Stimulated activated CD4-positive, alpha-beta T cell treated with anti-CD3 and anti-CD28 coated beads, Interleukin-12 subunit alpha, Interleukin-12 subunit beta, amount 100 ng/mL, for 48 hours (primary cell): ENCODE measurements around the gene PCSK9.
"Not testable (repeated sequence)": the region's sequence is repeated elsewhere in the genome, so short reads cannot be mapped to it uniquely, and the experiment has no call there.

Experiments used
- DNase-seq, 3 donors: peaks; one replicate each; pipeline ENCODE4 v3.0.0-alpha.2; 2020; ENCODE audit warnings: low read depth in 2 of 3, low spot score in 1 of 3

The PCSK9 gene

GRCh38 chr1:55076356-55076755 lies 37.0 kb downstream of the PCSK9 start:
- no peak for DNase-seq

- DNase-seq: no peak
These were observed 39.1 kb downstream of the PCSK9 start for GRCh38 chr1:55078470-55078869.

- DNase-seq: no peak
These were observed 40.3 kb downstream of the PCSK9 start for GRCh38 chr1:55079651-55080050.

GRCh38 chr1:55081188-55081904 lies 42.0 kb downstream of the PCSK9 start:
- no peak for DNase-seq

- no peak for DNase-seq
These were observed 42.6 kb downstream of the PCSK9 start for GRCh38 chr1:55081905-55082296.

- no peak for DNase-seq
These were observed 44.9 kb downstream of the PCSK9 start for GRCh38 chr1:55084257-55084656.

GRCh38 chr1:55087439-55087838 lies 48.1 kb downstream of the PCSK9 start:
- no peak for DNase-seq

- DNase-seq: no peak
These were observed 49.1 kb downstream of the PCSK9 start for GRCh38 chr1:55088413-55088812.

GRCh38 chr1:55089683-55090082 lies 50.3 kb downstream of the PCSK9 start:
- no peak for DNase-seq

GRCh38 chr1:55092475-55092874 lies 53.1 kb downstream of the PCSK9 start:
- DNase-seq: no peak

GRCh38 chr1:55095095-55095494 lies 55.7 kb downstream of the PCSK9 start:
- no peak for DNase-seq

GRCh38 chr1:55103891-55104290 lies 64.5 kb downstream of the PCSK9 start:
- DNase-seq: no peak

GRCh38 chr1:55107101-55107500 lies 67.8 kb downstream of the PCSK9 start:
- DNase-seq: no peak

- DNase-seq: not testable (repeated sequence)
These were observed 69.7 kb downstream of the PCSK9 start for GRCh38 chr1:55109005-55109404.
